NOMO-1 treated with dmso at 0.1 percent for 144 hours (cell line): ENCODE measurements around the gene ZNF197.
"Not testable (repeated sequence)": the region's sequence is repeated elsewhere in the genome, so short reads cannot be mapped to it uniquely, and the experiment has no call there.

Experiments used
- DNase-seq: peaks from one replicate; lab custom pipeline; 2025; ENCODE audit not compliant: unreplicated experiment; lab: John Stamatoyannopoulos, UW

The ZNF197 gene

DNA sequence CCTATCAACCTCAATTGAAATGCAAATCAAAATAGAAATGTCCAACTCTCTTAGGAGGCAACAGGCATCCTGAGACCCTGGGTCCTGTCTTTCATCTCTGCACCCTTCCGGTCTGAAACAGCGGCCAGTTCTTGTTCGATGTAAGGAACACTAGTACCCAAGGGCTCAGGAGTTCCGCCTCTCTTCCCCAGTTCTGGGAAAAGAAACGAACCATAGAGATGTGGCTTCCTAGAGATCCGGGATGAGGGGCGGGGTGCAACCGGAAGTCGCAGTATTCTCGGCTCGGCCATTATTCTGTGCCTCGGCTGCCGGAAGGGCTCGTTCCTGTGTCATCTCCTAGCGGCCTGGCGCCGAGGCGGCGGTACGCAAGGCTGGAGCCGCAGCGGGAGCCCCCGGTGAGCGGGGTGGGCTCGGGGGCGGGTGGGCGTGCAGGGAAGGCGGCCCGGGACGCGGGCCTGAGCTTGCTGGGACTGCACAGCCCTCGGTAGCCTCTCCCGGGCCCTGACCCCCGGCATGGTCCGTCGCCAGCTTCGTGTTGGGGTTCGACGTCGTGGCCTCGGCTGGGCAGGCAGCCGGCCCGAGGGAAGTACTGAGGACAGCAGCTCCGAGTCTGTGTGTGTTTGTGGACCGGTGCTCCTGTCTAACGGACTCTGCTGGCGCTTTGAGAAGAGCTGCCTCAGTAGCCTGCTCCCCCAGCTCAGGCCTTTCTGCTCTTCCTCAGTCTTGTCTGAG is at the start of gene ZNF197:
TSS of gene ZNF197 (plus strand) at position 288 of the 732 bp plus-strand sequence. CDS start 4,119 bp downstream, outside the sequence.
- peak; percentile 52 for DNase-seq

DNA sequence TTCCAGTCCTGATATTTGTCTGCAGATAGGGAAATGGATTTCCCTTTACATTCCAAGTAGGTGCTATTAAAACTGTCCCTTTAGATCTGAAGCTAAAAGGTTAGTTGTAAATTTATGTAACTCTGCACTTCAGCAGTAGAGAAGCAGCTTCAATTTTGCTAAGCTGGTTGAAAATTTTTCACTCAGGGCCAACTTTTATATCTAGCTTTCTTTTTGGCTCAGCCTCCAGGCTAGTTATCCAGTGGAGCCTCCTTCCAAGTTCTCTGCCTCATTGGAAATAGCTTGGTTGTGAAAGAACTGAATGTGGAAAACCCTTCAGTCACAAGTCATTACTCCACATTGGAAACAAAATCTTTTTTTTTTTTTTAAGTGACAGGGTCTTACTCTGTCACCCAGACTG is 48.2 kb upstream of the ZNF197 start:
- DNase-seq: no peak

DNA sequence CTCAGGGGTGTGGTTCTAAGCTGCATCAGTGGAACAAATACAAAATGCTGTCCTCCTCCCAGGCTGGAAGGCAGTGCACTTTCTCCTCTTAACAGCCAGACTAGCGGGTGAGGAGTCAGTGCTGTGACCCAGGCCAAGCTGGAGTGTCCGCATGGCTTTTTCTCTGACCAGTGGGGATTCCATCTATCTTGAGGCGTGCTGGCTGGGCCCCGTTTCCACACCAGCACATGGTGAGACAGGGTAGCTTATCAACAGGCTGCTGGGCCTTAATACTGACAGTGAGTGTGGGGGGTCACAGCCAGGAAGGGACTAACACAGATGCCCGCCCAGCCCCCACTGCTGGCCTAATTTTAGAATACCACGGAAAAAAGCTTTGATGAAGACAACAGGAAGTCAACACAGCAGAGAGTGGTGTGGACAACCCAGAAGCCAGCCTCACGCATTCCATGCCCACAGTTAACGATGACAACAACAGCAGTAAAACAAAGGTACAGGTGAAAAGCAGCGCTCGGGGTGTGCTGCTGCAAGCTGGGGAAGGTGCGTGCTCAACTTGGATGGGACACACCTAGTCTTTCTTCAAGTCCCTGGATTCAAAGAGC is 47.4 kb upstream of the ZNF197 start:
- not testable (repeated sequence) for DNase-seq

- not testable (repeated sequence) for DNase-seq
These were observed 46.5 kb upstream of the ZNF197 start for GRCh38 chr3:44578316-44578715.

- not testable (repeated sequence) for DNase-seq
These were observed 45.8 kb upstream of the ZNF197 start for GRCh38 chr3:44578924-44579515.

DNA sequence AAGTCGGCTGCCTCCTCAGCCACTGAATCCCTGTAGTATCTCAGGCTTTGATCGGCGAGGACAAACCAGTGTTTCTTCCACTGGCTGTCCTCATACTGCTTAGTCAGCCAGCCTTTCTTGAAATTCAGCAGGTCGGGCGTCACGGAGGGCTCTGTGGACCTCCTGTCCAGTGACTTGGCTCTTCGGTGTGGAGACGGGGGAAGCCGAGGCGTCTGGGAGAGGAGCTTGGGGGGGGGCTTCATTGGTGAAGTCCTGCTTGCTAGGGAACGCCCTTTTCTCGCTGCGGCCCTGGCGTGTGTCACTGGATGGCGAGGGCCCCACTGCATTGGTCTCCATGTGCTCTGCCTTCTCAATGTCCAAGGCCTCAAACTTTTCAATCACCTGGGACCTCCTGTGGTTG is 45.1 kb upstream of the ZNF197 start:
- not testable (repeated sequence) for DNase-seq

DNA sequence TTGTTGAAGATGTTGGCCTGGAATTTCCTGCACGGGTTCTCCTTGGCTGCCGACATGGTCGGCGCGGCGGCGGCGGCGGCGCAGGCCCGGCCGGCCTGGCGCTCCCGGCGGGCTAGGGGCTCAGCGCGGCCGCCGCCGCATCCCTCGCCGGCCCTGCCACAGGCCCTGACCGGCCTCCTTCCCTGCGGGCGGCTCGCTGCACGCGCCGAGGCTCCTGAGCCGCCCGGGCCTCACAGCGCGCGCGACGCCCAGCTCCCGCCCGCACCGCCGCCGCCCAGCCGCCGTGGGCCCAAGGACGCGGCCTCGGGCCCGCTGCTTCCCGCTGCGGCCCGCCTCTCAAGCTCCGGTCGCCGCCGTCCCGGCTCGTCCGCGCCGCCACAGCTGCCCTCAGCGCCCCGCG is 43.9 kb upstream of the ZNF197 start:
- not testable (repeated sequence) for DNase-seq

DNA sequence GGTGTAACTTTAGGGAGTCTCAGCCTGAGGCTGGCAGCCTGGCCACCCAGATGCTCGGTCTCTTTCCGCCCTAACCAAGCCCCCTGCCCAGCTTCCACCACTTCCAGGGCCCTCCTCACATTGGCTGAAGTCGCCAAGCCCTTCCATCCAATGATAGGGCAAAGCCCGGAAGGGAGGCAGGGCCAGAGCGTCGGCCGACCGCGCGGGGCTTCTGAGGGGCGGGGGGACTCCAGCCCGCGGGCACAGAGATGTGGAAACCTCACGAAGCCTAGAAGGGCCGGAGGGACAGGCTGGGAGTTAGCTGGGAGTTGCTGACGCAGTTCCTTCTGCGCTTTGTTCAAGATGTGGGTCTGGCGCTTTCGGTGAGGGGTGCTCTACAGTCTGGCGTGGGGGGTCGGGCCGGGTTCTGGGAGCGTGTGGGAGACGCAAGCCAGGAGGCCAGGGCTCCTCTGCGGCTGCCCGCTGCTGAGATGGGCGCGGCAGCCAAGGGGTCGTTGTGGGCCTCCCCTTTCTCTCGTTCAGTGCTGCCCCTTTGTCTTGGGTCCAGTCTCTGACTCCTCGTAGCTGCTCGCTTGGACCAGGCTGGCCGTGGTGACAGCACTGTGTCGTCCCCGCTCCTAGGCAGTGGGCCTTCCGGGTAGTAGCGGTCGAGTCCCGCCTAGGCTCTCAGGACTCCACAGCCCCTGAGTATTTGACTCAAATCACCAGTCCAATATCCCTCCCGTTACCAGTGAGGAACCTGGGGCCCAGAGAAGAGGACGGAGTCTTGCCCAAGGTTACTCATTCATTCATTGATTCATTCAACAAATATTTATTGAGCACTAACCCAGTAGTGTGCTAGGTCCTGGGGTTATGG is 40.0 kb upstream of the ZNF197 start, which contains the start of gene ZNF660:
TSS of gene ZNF660 (plus strand) at position 319 of the 856 bp plus-strand sequence. CDS start 9,230 bp downstream, outside the sequence.
- DNase-seq: no peak

- no peak for DNase-seq
These were observed 28.2 kb upstream of the ZNF197 start for GRCh38 chr3:44596621-44597020.

- DNase-seq: no peak
These were observed 23.1 kb upstream of the ZNF197 start for GRCh38 chr3:44601749-44602148.

DNA sequence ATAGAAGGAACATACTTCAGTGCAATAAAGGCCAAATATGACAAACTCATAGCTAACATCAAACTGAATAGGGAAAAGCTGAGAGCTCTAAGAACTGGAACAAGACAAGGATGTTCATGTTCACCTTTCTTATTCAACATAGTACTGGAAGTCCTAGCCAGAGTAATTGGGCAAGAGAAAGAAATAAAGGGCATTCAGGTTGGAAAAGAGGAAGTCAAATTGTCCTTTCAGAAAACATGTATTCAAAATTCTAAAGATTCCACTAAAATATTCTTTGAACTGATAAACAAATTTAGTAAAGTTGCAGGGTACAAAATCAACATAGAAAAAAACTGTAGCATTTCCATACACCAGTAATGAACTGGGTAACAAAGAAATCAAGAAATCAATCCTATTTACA is 12.2 kb upstream of the ZNF197 start:
- DNase-seq: no peak

- DNase-seq: no peak
These were observed 3.9 kb downstream of the ZNF197 start for GRCh38 chr3:44628716-44629115.

GRCh38 chr3:44632193-44632592 is 7.4 kb downstream of the ZNF197 start:
- no peak for DNase-seq

DNA sequence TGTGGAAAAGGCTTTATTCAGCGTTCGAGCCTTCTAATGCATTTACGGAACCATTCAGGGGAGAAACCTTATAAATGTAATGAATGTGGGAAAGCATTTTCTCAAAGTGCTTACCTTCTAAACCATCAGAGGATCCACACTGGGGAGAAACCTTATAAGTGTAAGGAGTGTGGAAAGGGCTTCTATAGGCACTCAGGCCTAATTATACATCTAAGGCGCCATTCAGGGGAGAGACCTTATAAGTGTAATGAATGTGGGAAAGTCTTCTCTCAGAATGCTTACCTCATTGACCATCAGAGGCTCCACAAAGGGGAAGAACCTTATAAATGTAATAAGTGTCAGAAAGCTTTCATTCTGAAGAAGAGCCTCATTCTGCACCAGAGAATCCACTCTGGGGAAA is 17.5 kb downstream of the ZNF197 start:
- DNase-seq: no peak

GRCh38 chr3:44643024-44643423 is 18.2 kb downstream of the ZNF197 start:
- DNase-seq: no peak

DNA sequence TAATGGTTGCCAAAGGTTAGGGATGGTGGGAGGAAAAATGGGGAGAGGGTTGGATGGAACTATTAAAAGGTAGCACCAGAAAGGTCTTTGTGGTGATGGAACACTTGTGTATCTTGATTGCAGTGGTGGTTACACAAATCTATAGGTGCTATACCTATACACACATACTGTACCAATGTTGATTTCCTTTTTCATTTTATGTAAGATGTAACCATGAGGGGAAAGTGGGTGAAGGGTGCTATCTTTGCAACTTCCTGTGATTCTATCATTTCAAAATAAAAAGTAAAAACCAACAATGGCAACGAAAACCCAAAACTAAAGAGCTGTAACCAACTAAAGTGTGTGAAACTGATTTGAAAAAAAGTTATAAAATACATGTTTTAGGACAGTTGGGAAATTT is 22.9 kb downstream of the ZNF197 start:
- DNase-seq: no peak

DNA sequence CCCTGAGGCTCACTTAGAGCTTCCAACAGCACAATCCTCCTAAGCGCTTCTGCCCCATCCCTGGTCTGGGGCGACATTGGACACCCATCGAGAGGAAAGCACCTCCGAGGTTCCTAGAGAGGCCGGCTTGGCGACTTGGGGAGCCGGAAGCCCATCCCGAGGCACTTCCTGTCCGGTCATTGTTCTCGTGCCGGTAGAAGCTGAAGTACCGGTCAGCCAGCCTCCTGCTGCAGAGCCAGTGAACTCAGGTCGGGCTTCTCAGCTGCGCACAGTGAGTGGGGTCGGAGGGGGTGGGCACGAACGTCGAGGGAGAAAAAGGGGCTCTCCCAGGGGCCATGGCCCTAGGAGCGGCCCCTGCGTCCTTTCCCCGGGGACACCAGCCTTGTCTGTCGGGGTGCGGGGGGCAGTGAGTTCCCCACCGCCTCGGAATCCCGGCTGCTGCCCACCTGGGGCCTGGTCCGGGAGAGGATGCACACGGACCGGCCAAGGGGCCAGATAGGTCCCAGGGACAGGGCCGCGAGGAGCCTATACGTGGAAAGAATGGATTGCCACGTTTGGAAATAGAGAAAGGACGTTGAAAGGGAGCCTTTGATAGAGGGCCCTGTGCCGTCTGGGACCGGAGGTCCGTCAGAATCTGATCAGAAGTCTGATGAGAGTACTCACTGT is 23.9 kb downstream of the ZNF197 start, which contains the start of gene ZNF35:
TSS of gene ZNF35 (plus strand) at position 169 of the 666 bp plus-strand sequence. CDS start 2,336 bp downstream, outside the sequence.
- DNase-seq: peak; percentile 58

GRCh38 chr3:44649709-44650108 is 24.9 kb downstream of the ZNF197 start:
- no peak for DNase-seq

GRCh38 chr3:44654039-44654438 is 29.2 kb downstream of the ZNF197 start:
- DNase-seq: no peak

DNA sequence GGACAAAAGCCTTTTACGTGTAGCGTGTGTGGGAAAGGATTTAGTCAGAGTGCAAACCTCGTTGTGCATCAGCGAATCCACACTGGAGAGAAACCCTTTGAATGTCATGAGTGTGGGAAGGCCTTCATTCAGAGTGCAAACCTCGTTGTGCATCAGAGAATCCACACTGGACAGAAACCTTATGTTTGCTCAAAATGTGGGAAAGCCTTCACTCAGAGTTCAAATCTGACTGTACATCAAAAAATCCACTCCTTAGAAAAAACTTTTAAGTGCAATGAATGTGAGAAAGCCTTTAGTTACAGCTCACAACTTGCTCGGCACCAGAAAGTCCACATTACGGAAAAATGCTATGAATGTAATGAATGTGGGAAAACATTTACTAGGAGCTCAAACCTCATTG is 34.2 kb downstream of the ZNF197 start:
- no peak for DNase-seq

DNA sequence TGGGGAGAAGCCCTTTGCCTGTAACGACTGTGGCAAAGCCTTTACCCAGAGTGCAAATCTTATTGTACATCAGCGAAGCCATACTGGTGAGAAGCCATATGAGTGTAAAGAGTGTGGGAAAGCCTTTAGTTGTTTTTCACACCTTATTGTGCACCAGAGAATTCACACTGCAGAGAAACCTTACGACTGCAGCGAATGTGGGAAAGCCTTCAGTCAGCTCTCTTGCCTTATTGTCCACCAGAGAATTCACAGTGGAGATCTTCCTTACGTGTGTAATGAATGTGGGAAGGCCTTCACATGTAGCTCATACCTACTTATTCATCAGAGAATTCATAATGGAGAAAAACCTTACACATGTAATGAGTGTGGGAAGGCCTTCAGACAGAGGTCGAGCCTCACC is 34.6 kb downstream of the ZNF197 start:
- DNase-seq: no peak
